Measurements from ENCODE around the gene DLEC1.
"Not testable (repeated sequence)": the region's sequence is repeated elsewhere in the genome, so short reads cannot be mapped to it uniquely, and the experiment has no call there.

- not testable (repeated sequence) for TF ChIP-seq CTCF (conservative IDR thresholded peaks at IDR 0.05; ENCODE audit: low read depth, low read length); BHLHE40 (IDR thresholded peaks at IDR 0.05; ENCODE audit: low read depth, low read length); USF2 (IDR thresholded peaks at IDR 0.05; ENCODE audit: low read depth, low read length); SMC3 (IDR thresholded peaks at IDR 0.05; ENCODE audit: low read depth, low read length); RFX5 (IDR thresholded peaks at IDR 0.05; ENCODE audit: low read depth, low read length); POLR2A (IDR thresholded peaks at IDR 0.05; ENCODE audit: low read depth, low read length); RCOR1 (IDR thresholded peaks at IDR 0.05; ENCODE audit: insufficient replicate concordance, low read length)
Measured at GRCh38 chr3:38083254-38083653, 44.2 kb downstream of the DLEC1 start.
